ENCODE data around the gene MPLKIP.
A peak's percentile ranks its signal among the peaks of the same experiment; 100 is the strongest.
"Not testable (repeated sequence)": the region's sequence is repeated elsewhere in the genome, so short reads cannot be mapped to it uniquely, and the experiment has no call there.

Gene MPLKIP

DNA sequence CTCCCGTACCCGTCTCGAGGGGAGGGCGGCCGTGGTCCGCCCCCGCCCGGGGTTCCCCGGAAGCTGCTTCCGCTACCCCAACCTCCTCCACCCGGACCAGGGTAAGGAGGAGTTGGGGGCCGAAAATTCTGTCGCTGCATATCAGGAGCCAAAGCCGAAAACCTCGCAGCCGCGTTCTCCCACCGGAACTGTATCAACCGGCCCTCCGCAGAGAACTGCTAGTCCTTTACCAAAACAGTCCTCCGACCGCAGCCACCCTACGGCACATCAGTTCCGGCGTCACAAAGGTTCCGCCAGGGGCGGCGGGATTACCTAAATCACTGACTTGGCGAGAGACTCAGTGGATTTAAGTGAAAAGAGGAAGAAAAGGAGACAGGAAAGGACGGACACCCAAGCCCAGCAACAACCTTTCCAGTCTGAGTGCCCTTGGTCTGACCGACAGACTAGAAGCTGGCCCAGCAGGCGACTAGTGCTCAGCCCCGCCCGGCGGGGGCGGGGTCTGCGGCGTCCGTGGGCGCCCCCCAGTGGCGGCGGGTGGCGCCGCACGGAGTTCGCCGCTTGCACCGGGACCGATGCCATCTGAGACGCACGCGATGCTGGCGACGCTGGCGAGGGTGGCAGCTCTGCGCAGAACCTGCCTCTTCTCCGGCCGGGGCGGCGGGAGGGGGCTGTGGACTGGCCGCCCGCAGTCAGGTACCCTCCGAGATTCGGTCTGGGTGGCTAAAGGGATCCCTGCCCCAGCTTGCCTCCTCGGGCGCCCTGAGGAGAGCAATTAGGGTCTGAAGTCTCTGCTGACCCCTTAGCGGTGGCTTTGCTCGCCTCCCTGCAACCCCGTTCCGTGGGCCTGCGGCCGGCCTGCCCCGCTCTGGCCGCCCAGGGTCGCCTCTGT lies at the start of gene MPLKIP, which contains the start of gene SUGCT:
Gene MPLKIP (minus strand): TSS at position 195 of the 889 bp plus-strand sequence. CDS start 55 bp downstream, at position 140.
Gene SUGCT (plus strand): TSS at position 578 of the 889 bp plus-strand sequence.
- peak; percentile 92 for DNase-seq (ENCODE audit: low read depth, low spot score)
- H3K4me3 ChIP-seq (ENCODE audit: low read depth, low read length) = peak within 1 kb of the TSS; percentile 98
- TF ChIP-seq, protein P1, sequence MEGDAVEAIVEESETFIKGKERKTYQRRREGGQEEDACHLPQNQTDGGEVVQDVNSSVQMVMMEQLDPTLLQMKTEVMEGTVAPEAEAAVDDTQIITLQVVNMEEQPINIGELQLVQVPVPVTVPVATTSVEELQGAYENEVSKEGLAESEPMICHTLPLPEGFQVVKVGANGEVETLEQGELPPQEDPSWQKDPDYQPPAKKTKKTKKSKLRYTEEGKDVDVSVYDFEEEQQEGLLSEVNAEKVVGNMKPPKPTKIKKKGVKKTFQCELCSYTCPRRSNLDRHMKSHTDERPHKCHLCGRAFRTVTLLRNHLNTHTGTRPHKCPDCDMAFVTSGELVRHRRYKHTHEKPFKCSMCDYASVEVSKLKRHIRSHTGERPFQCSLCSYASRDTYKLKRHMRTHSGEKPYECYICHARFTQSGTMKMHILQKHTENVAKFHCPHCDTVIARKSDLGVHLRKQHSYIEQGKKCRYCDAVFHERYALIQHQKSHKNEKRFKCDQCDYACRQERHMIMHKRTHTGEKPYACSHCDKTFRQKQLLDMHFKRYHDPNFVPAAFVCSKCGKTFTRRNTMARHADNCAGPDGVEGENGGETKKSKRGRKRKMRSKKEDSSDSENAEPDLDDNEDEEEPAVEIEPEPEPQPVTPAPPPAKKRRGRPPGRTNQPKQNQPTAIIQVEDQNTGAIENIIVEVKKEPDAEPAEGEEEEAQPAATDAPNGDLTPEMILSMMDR (IDR thresholded peaks at IDR 0.05; ENCODE audit: low read depth, low read length) = peak; percentile 89
- in situ Hi-C loops (cut with HindIII; ENCODE audit: low sequenced_read_pairs) = no loop called here

DNA sequence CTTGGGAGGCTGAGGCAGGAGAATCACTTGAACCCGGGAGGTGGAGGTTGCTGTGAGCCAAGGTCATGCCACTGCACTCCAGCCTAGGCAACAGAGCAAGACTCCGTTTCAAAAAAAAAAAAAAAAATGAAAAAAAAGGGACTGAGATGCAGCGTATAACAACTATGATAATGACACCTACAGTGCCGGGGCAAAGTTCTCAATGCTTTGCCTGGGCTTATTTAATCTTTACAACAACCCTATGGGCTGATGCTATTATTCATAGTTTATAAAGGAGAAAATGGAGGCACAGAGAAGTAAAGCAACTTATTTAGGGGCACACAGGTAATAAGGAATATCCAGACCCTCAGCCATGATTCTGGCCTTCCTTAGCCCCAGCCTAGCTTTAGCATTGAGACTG lies 48.0 kb upstream of the MPLKIP start:
- in situ Hi-C loops (cut with HindIII; ENCODE audit: low sequenced_read_pairs) = no loop called here
- TF ChIP-seq, protein P1 (IDR thresholded peaks at IDR 0.05; ENCODE audit: low read depth, low read length) = no peak
- no peak overlapping the region for H3K4me3 ChIP-seq (ENCODE audit: low read depth, low read length)
- no peak for DNase-seq (ENCODE audit: low read depth, low spot score)

DNA sequence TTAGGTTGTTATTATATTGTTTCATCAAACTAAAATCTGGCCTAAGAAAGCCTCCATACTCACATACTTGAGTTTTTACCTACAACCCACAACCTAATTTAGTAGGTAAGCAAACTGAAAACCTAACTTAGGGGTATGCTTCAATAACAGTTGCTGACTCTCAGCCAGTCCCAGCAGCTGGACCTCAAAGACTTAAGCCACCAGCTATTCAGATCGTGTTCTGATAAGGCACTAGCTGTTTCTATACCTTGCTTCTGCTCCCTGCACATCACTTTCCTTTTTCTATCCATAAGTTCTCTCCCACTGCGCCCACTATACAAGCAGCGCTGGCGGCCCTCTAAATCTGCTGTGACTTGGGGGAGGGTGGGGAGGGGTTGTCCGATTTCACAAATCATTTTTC lies 42.6 kb upstream of the MPLKIP start:
- TF ChIP-seq, protein P1 (IDR thresholded peaks at IDR 0.05; ENCODE audit: low read depth, low read length) = no peak
- no peak overlapping the region for H3K4me3 ChIP-seq (ENCODE audit: low read depth, low read length)
- no peak for DNase-seq (ENCODE audit: low read depth, low spot score)
- in situ Hi-C loops (cut with HindIII; ENCODE audit: low sequenced_read_pairs) = no loop called here

DNA sequence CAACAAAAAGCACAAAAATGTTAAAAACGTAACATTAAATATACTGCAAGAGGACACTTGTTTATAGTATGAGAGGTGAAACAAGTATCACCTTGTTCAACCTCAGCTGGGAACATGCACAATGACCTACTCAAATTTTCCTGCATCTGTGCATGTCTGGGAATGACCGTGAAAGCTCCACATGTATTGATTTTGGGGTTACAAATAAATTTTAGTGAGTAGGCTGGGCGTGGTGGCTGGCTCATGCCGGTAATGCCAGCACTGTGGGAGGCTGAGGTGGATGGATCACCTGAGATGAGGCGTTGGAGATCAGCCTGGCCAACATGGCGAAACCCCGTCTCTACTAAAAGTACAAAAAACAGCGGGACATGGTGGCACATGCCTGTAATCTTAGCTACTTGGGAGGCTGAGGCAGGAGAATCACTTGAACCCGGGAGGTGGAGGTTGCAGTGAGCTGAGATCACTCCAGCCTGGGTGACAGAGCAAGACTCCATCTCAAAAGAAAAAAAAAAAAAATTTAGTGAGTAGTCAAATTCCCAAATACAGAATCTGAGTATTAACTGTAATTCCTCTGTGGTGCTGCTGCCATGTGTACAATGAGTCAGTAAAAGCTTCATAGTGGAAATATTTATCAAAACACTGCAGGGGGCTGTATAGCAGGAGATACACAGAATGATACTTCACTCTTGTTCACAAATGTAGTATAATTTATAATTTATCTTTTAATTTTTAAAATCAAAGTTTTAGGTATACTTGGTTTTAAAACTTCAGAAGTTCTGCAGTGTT lies 41.5 kb upstream of the MPLKIP start:
- no peak overlapping the region for H3K4me3 ChIP-seq (ENCODE audit: low read depth, low read length)
- in situ Hi-C loops (cut with HindIII; ENCODE audit: low sequenced_read_pairs) = no loop called here
- DNase-seq (ENCODE audit: low read depth, low spot score) = peak; percentile 69
- TF ChIP-seq, protein P1 (IDR thresholded peaks at IDR 0.05; ENCODE audit: low read depth, low read length) = no peak

DNA sequence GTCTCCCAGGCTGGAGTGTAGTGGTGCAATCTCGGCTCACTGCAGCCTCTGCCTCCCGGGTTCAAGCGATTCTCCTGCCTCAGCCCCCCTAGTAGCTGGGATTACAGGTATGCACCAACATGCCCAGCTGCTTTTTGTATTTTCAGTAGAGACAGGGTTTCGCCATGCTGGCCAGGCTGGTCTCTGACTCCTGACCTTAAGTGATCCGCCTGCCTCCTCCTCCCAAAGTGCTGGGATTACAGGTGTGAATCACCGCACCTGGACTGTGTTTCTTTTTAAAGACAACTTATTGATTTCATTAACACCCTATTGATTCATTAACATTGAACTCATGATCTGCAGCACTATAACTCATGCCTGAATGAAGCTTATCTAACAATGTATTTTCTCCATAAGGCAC lies 40.8 kb upstream of the MPLKIP start:
- DNase-seq (ENCODE audit: low read depth, low spot score); H3K4me3 ChIP-seq (ENCODE audit: low read depth, low read length); in situ Hi-C loops (cut with HindIII; ENCODE audit: low sequenced_read_pairs): not testable (repeated sequence)

DNA sequence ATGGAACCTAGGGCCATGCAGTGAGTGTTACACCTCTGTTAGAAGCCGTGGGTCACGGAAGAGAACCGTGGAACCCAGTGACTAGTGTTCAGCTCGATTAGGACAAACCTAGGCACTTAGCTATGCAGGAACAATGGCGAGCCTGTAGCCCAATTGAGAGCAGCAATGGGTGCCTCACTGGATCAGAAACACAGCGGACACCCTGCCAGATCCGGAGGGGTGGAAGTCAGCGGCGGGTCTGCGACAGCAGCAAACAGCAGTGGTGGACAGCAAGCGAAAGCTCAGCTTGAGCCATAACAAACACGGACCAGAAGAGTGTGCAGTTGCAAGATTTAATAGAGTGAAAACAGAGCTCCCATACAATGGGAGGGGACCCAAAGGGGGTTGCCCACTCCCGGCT lies 38.7 kb upstream of the MPLKIP start:
- DNase-seq (ENCODE audit: low read depth, low spot score); H3K4me3 ChIP-seq (ENCODE audit: low read depth, low read length); in situ Hi-C loops (cut with HindIII; ENCODE audit: low sequenced_read_pairs): not testable (repeated sequence)

DNA sequence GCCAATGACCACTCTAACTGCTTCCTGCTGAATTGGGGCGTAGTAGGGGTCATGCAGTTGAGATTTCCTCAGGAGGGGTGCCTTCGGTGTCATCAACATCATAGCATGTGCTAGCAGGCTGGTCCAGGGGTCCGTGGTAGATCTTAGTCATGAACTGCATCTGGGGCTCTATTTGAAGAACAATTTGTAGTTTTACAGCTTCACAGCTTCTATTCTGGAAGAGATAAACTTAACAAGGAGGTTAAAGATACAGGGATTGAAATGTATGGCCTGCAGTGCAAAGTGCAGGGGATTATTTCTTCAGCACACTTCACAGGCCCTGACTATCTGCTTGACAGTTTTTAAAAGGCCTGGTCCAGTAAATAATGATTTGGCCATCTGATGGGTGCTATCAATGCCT lies 33.8 kb upstream of the MPLKIP start:
- DNase-seq (ENCODE audit: low read depth, low spot score); in situ Hi-C loops (cut with HindIII; ENCODE audit: low sequenced_read_pairs); H3K4me3 ChIP-seq (ENCODE audit: low read depth, low read length): not testable (repeated sequence)

DNA sequence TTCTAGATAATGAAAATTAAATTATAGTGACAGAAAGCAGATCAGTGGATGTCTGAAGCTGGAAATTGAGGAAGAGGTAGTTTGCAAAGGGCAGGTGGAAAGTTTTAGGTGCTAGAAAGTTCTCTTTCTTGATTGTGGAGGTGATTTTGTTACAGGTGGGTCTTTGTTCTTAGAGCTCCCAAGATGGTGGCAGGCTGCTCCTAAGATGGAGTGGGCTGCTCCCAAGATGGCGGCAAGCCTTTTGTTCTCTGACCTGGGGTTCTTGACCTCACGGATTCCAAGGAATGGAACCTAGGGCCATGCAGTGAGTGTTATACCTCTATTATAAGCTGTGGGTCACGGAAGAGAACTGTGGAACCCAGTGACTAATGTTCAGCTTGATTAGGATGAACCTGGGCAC lies 32.9 kb upstream of the MPLKIP start:
- no peak overlapping the region for H3K4me3 ChIP-seq (ENCODE audit: low read depth, low read length)
- no peak for DNase-seq (ENCODE audit: low read depth, low spot score)
- TF ChIP-seq, protein P1 (IDR thresholded peaks at IDR 0.05; ENCODE audit: low read depth, low read length) = no peak
- in situ Hi-C loops (cut with HindIII; ENCODE audit: low sequenced_read_pairs) = no loop called here
